Right lobe of liver (tissue), 6 donors: ENCODE data around the gene GYS2. TPM values are rescaled to one million over a fixed set of nuclear protein-coding genes. Genes with fewer than 3 reads are reported as not detected.

Experiments used
- ATAC-seq, 4 donors: fragments of 200-7000 bp; cut with Tn5 transposase; one replicate each; pipeline ENCODE4 v1.9.1; 2020; ENCODE audit warnings: mild to moderate bottlenecking in 4 of 4, moderate library complexity in 4 of 4
- DNase-seq, 3 donors: peaks; one replicate each; pipeline ENCODE4 v3.0.0-alpha.2; 2020
- H3K27ac ChIP-seq, 3 donors: fragments of 200-600 bp; one replicate each; pipeline ENCODE4 v1.8.0; 2022
- H3K27me3 ChIP-seq, 2 donors: fragments of 200-600 bp; one replicate each; pipeline ENCODE4 v1.8.0; 2022
- H3K36me3 ChIP-seq, 4 donors: fragments of 200-600 bp; sonication (generic) in 1 of 4; one replicate each; pipeline versions ENCODE4 v1.5.1 to v1.8.0; 2017 to 2022; ENCODE audit warnings: control low read depth in 1 of 4
- H3K4me1 ChIP-seq, 4 donors: fragments of 200-600 bp; sonication (generic) in 1 of 4; one replicate each; pipeline versions ENCODE4 v1.5.1 to v1.8.0; 2017 to 2022; ENCODE audit warnings: control low read depth in 1 of 4
- H3K4me3 ChIP-seq, 3 donors: fragments of 200-600 bp; one replicate each; pipeline ENCODE4 v1.8.0; 2022
- H3K9me3 ChIP-seq, 4 donors: fragments of 200-600 bp; sonication (generic) in 1 of 4; one replicate each; pipeline versions ENCODE4 v1.5.1 to v1.8.0; 2017 to 2022; ENCODE audit warnings: control low read depth in 1 of 4
- POLR2A ChIP-seq: fragments of 450-650 bp; IDR thresholded peaks from one replicate; pipeline ENCODE4 v1.6.1; 2017; ENCODE audit warnings: antibody characterized with exemption, mild to moderate bottlenecking
- WGBS: methylation state at CpG from one replicate; pipeline ENCODE4 v1.1.6; 2018; ENCODE audit warnings: low coverage, low lambda C conversion rate; ENCODE audit not compliant: insufficient coverage; ENCODE audit errors: missing lambda C conversion rate; 5-methylcytosine and 5-hydroxymethylcytosine counted together
- intact Hi-C, 2 donors: fragments of 100-400 bp; cut with DNase I; formaldehyde crosslinking; loops; one replicate each; pipeline versions ENCODE4 v1.11.2 to v1.14.1; 2022
- total RNA-seq, 6 experiments: library from RNA; depleted of rRNA in 2 of 6; stranded (reverse); fragments of >200 nt in 2 of 6; fragmentation: NEBNext Ultra II Directional in 3 of 6; extraction: Animal tissue kit (Norgen Biotek cat#: 25700) in 3 of 6; gene quantifications; one replicate each; pipeline versions ENCODE4 v1.1.0 to v1.2.4, GENCODE V29; 2016 to 2023
- TF ChIP-seq, protein P1 (sequence below), 4 donors: fragments of 200-600 bp in 3 of 4; fragments of 450-650 bp in 1 of 4; IDR thresholded peaks; one replicate each; pipeline versions ENCODE4 v1.5.1 to v1.8.0; 2016 to 2022; ENCODE audit warnings: antibody characterized with exemption in 4 of 4, mild to moderate bottlenecking in 2 of 4
- donor health status: DM: no; HTN: yes; CAD: no.
- donor health status: DM: no; HTN: no; CAD: no.
- donor health status: DM: no; HTN: no; CAD: no.
- donor health status: DM: no; HTN: yes; CAD: no.
- donor health status: DM: no; HTN: yes; CAD: no.

Gene GYS2
- total RNA-seq, 6 experiments from 2014 or later: 28.4 to 72.4 (median 47.1) TPM

DNA sequence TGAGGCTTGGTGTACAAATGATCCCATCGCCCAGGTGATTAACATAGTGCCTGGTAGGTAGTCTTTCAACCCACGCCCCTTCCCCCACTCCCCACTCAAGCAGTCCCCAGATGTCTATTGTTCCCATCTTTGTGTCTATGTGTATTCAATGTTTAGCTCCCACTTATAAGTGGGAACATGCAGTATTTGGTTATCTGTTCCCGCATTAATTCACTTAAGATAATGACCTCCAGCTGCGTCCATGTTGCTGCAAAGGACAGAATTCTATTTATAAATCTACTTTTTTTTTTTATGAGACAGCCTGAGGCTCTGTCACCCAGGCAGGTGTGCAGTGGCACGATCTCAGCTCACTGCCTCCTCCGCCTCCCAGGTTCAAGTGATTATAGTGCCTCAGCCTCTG is 62.9 kb downstream of the GYS2 start:
- Histone ChIP-seq H3K4me3 (no peak overlapping the region), H3K9me3 (no peaks in the 10 kb centered on the region), H3K27ac (no peak overlapping the region), H3K4me1 (no peaks in the 10 kb centered on the region), H3K27me3 (no peaks in the 10 kb centered on the region), H3K36me3 (peaks cover 0 to 5% (median 0%) of the 10 kb centered on the region in 4 donors)
- intact Hi-C loops: no loop called here
- WGBS: 89% methylated on average over 4 of the region's 6 CpGs
- no peak for ATAC-seq
- DNase-seq: no peak
- TF ChIP-seq, protein P1, sequence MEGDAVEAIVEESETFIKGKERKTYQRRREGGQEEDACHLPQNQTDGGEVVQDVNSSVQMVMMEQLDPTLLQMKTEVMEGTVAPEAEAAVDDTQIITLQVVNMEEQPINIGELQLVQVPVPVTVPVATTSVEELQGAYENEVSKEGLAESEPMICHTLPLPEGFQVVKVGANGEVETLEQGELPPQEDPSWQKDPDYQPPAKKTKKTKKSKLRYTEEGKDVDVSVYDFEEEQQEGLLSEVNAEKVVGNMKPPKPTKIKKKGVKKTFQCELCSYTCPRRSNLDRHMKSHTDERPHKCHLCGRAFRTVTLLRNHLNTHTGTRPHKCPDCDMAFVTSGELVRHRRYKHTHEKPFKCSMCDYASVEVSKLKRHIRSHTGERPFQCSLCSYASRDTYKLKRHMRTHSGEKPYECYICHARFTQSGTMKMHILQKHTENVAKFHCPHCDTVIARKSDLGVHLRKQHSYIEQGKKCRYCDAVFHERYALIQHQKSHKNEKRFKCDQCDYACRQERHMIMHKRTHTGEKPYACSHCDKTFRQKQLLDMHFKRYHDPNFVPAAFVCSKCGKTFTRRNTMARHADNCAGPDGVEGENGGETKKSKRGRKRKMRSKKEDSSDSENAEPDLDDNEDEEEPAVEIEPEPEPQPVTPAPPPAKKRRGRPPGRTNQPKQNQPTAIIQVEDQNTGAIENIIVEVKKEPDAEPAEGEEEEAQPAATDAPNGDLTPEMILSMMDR (IDR thresholded peaks at IDR 0.05): no peak
- no peak for TF ChIP-seq POLR2A

DNA sequence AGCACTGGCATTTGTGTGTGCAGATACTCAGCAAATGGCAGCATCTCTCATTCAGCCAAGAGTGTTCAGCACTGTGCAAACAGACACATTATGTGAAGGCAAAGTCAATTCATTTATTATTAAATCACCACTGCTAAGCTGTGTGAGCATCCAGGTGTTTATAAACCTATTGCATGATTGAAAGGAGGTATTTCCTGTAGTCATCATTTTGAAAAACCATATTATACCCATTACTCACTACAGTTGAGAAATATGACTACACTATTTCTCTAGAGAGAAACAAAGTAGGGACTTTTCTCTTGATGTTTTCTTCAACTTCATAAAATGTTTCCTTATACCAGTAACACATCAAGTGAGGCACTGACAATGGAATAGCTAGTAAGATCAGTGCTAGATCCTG is 64.8 kb downstream of the GYS2 start:
- H3K4me3 ChIP-seq: no peak overlapping the region
- DNase-seq: no peak
- H3K36me3 ChIP-seq: peaks cover 0 to 5% (median 0%) of the 10 kb centered on the region in 4 donors
- no peak overlapping the region for H3K27ac ChIP-seq
- H3K27me3 ChIP-seq: no peaks in the 10 kb centered on the region
- TF ChIP-seq, protein P1 (IDR thresholded peaks at IDR 0.05): no peak
- TF ChIP-seq POLR2A: no peak
- no peak for ATAC-seq
- intact Hi-C loops: no loop called here
- no peaks in the 10 kb centered on the region for H3K4me1 ChIP-seq
- no peaks in the 10 kb centered on the region for H3K9me3 ChIP-seq

- Histone ChIP-seq H3K36me3 (peaks cover 0 to 5% (median 0%) of the 10 kb centered on the region in 4 donors), H3K27ac (no peak overlapping the region), H3K4me1 (no peaks in the 10 kb centered on the region), H3K9me3 (no peaks in the 10 kb centered on the region), H3K27me3 (no peaks in the 10 kb centered on the region), H3K4me3 (no peak overlapping the region)
- DNase-seq (no peak), ATAC-seq (no peak)
- intact Hi-C loops: no loop called here
- no peak for TF ChIP-seq POLR2A
- TF ChIP-seq, protein P1 (IDR thresholded peaks at IDR 0.05): no peak
- WGBS: 88% methylated on average over 4 of the region's 5 CpGs
These were observed 66.5 kb downstream of the GYS2 start for GRCh38 chr12:21538061-21538653.

DNA sequence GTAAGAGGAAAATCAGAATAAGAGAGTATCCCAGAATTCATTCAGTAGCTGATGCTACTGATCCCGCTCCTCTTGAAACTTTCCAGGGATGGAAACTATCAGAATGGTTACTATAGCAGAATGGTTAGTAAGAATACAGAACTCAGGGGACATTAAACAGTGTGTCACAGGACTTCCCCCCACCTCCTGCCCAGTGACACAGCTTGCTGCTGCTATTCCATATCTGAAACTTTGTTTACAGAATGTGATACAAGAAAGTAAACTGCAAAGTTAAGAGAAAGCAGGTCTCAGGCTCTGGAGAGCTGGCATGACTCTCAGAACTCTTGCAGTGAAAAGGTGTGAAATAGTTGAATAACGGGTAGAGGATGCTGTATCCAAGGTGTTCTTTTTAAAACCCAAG is 75.2 kb downstream of the GYS2 start:
- intact Hi-C loops: no loop called here
- no peak for DNase-seq
- Histone ChIP-seq H3K27me3 (no peaks in the 10 kb centered on the region), H3K27ac (no peak overlapping the region), H3K4me3 (no peak overlapping the region), H3K9me3 (no peaks in the 10 kb centered on the region), H3K4me1 (peaks cover 0 to 15% (median 2%) of the 10 kb centered on the region in 4 donors), H3K36me3 (no peaks in the 10 kb centered on the region)
- 63% methylated on average over 2 of the region's 2 CpGs for WGBS
- ATAC-seq: no peak
- TF ChIP-seq, protein P1 (IDR thresholded peaks at IDR 0.05): no peak
- TF ChIP-seq POLR2A: no peak

- DNase-seq (no peak), ATAC-seq (peak; percentile 6 to 39 (median 22))
- TF ChIP-seq, protein P1 (IDR thresholded peaks at IDR 0.05): no peak
- no peak for TF ChIP-seq POLR2A
- H3K4me1 ChIP-seq: peaks cover 0 to 15% (median 2%) of the 10 kb centered on the region in 4 donors
- H3K27me3 ChIP-seq: no peaks in the 10 kb centered on the region
- H3K36me3 ChIP-seq: no peaks in the 10 kb centered on the region
- intact Hi-C loops: no loop called here
- WGBS: 70% methylated on average over 5 of the region's 5 CpGs
- peak overlapping the region in 1 of 3 donors; percentile 6 for H3K27ac ChIP-seq
- no peak overlapping the region for H3K4me3 ChIP-seq
- no peaks in the 10 kb centered on the region for H3K9me3 ChIP-seq
These were observed 75.7 kb downstream of the GYS2 start for GRCh38 chr12:21528953-21529352.
